Heart left ventricle (tissue), 13 donors: ENCODE measurements around the gene EFS.

Experiments used
- CTCF ChIP-seq, 12 donors: fragments of 200-600 bp; sonication (generic) in 4 of 12; IDR thresholded peaks; one replicate each; pipeline versions ENCODE4 v1.5.0 to v1.8.0; 2018 to 2022; ENCODE audit warnings: antibody characterized with exemption in 12 of 12, mild to moderate bottlenecking in 5 of 12
- POLR2A ChIP-seq, 2 donors: fragments of 450-650 bp; IDR thresholded peaks; one replicate each; pipeline ENCODE4 v1.6.1; 2017; ENCODE audit warnings: antibody characterized with exemption in 2 of 2, mild to moderate bottlenecking in 2 of 2, moderate library complexity in 2 of 2
- donor health status: ischemic (EF 13 %, LVEDD 7.1; RV severe dilation, severe dysfunction).
- donor health status: DM: no; HTN: yes; CAD: no.
- donor health status: DM: no; HTN: no; CAD: no.
- donor health status: ischemic (EF 25% LVEDD 6.9; RV normal size, moderate dysfunction).
- donor health status: ischemic (EF 25% LVEDD 5.7; RV mildly dilated, moderate dysfunction).
- donor health status: ischemic (EF 35%, LVEDD 5.7; RV mildly dilated, moderate dysfunction).
- donor health status: nonischemic (EF 11% LVEDD 7.7; RV severe dilation, severe dysfunction).
- donor health status: DM: yes; HTN: yes; CAD: no.
- donor health status: PGD.
- donor health status: ischemic (EF 29% LVEDD 5.4; RV normal size, mild dysfunction).
- donor health status: nonischemic (EF 23%, LVEDD 6.1; RV moderate dilation, normal function).

DNA sequence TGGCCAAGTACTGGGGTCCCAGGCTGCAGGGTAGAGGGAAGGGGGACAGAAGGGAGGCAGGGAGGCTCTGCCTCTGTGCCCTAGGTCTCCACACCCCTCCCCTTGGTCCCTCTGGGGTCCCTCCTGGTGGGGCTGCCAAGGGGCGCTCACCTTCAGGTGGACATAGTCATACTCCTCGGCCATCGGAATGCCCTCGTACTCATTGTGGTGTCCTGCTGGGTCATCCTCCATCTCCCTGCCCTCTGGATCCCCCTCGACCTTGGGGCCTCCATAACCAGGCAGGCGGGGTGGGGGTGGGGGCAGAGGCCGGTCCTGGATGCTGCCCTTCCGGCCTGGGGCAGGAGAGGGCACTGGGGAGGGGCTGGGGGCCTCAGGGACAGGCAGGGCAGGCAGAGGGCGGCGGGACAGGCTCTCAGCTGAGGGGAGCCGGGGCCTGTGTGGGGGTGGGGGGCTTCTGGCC is 5.8 kb downstream of the EFS start:
- no peak for TF ChIP-seq CTCF (IDR thresholded peaks at IDR 0.05)
- TF ChIP-seq POLR2A (IDR thresholded peaks at IDR 0.05): no peak
